Stimulated activated CD4-positive, alpha-beta T cell treated with anti-CD3 and anti-CD28 coated beads, Interleukin-15, amount 100 ng/mL, for 48 hours (primary cell): ENCODE results near the gene RPL31.

Experiments used
- DNase-seq, 2 donors: peaks; one replicate each; pipeline ENCODE4 v3.0.0-alpha.2; 2020; ENCODE audit warnings: low read depth in 2 of 2

The RPL31 gene

GRCh38 chr2:100993294-100993693 is 8.8 kb upstream of the RPL31 start:
- no peak for DNase-seq

GRCh38 chr2:100995309-100996075 is 6.6 kb upstream of the RPL31 start:
- no peak for DNase-seq

- DNase-seq: no peak
Observed at GRCh38 chr2:100997509-100998234, 4.4 kb upstream of the RPL31 start.

- no peak for DNase-seq
Observed at GRCh38 chr2:100998235-100998573, 3.9 kb upstream of the RPL31 start.

- no peak for DNase-seq
Observed at GRCh38 chr2:100999995-101000394, 2.1 kb upstream of the RPL31 start.

- peak in 1 of 2 donors; percentile 5 for DNase-seq
Observed at GRCh38 chr2:101002562-101003277, 631 bp downstream of the RPL31 start.

GRCh38 chr2:101003278-101003775 is 1.2 kb downstream of the RPL31 start:
- DNase-seq: no peak

GRCh38 chr2:101004620-101005325 is 2.7 kb downstream of the RPL31 start:
- no peak for DNase-seq

GRCh38 chr2:101006065-101006715 is 4.1 kb downstream of the RPL31 start:
- no peak for DNase-seq

GRCh38 chr2:101007415-101008345 is 5.6 kb downstream of the RPL31 start:
- DNase-seq: no peak

- DNase-seq: no peak
Observed at GRCh38 chr2:101011152-101011551, 9.1 kb downstream of the RPL31 start.

GRCh38 chr2:101012054-101012705 is 10.1 kb downstream of the RPL31 start:
- no peak for DNase-seq

- peak in 1 of 2 donors; percentile 15 for DNase-seq
Observed at GRCh38 chr2:101012706-101013181, 10.7 kb downstream of the RPL31 start.

- DNase-seq: no peak
Observed at GRCh38 chr2:101014264-101014857, 12.3 kb downstream of the RPL31 start.

GRCh38 chr2:101017371-101017770 is 15.3 kb downstream of the RPL31 start:
- no peak for DNase-seq

GRCh38 chr2:101018934-101019333 is 16.8 kb downstream of the RPL31 start:
- no peak for DNase-seq

- DNase-seq: no peak
Observed at GRCh38 chr2:101022221-101022620, 20.1 kb downstream of the RPL31 start.

- DNase-seq: no peak
Observed at GRCh38 chr2:101023327-101024107, 21.4 kb downstream of the RPL31 start.
